Ectodermal cell (in vitro differentiated cells): ENCODE data around the gene MLLT10.
A peak's percentile ranks its signal among the peaks of the same experiment; 100 is the strongest.

ENCODE experiments used
- H3K27ac ChIP-seq: 2 replicates; pipeline ENCODE4 v1.7.0; 2013; ENCODE audit warnings: mild to moderate bottlenecking, low read depth, low read length; ENCODE audit not compliant: insufficient read depth, poor library complexity, severe bottlenecking
- H3K27me3 ChIP-seq: 2 replicates; pipeline ENCODE4 v1.7.0; 2013; ENCODE audit warnings: mild to moderate bottlenecking, low read length; ENCODE audit not compliant: insufficient read depth, control insufficient read depth, poor library complexity, severe bottlenecking
- H3K36me3 ChIP-seq: one replicate; pipeline ENCODE4 v1.7.0; 2013; ENCODE audit warnings: low read length; ENCODE audit not compliant: control insufficient read depth, insufficient read depth
- H3K4me1 ChIP-seq: one replicate; pipeline ENCODE4 v1.7.0; 2013; ENCODE audit warnings: low read length; ENCODE audit not compliant: control insufficient read depth, insufficient read depth
- H3K4me3 ChIP-seq: 2 replicates; pipeline ENCODE4 v1.7.0; 2013; ENCODE audit warnings: low read depth, low read length, control low read depth; ENCODE audit not compliant: insufficient read depth
- H3K9me3 ChIP-seq: 2 replicates; pipeline ENCODE4 v1.7.0; 2013; ENCODE audit warnings: mild to moderate bottlenecking, low read length, moderate library complexity; ENCODE audit not compliant: control insufficient read depth
- WGBS, 2 experiments: methylation state at CpG; one replicate each; pipeline ENCODE4 v1.1.7; 2013; ENCODE audit warnings: missing lambda C conversion rate in 2 of 2; 5-methylcytosine and 5-hydroxymethylcytosine counted together

Gene MLLT10

GRCh38 chr10:21523557-21524008 is 10.4 kb upstream of the MLLT10 start:
- Histone ChIP-seq H3K27ac (peak overlapping the region; percentile 99), H3K36me3 (no peaks in the 10 kb centered on the region), H3K27me3 (no peaks in the 10 kb centered on the region), H3K4me3 (peak overlapping the region; percentile 87), H3K4me1 (peaks cover 32% of the 10 kb centered on the region), H3K9me3 (no peaks in the 10 kb centered on the region)
- 25 to 29% methylated on average over 3 of the region's 3 CpGs for WGBS, 2 experiments

- Histone ChIP-seq H3K9me3 (no peaks in the 10 kb centered on the region), H3K27ac (peak overlapping the region; percentile 99), H3K27me3 (no peaks in the 10 kb centered on the region), H3K36me3 (no peaks in the 10 kb centered on the region), H3K4me1 (peaks cover 30% of the 10 kb centered on the region), H3K4me3 (peak overlapping the region; percentile 87)
- 7 to 12% methylated on average over 3 to 7 of the region's 7 CpGs for WGBS, 2 experiments
Observed at GRCh38 chr10:21524131-21524525, 9.9 kb upstream of the MLLT10 start.

- 0 to 1% methylated on average over 21 to 22 of the region's 23 CpGs for WGBS, 2 experiments
- Histone ChIP-seq H3K4me3 (peak overlapping the region; percentile 87), H3K9me3 (no peaks in the 10 kb centered on the region), H3K4me1 (peaks cover 29% of the 10 kb centered on the region), H3K27ac (peak overlapping the region; percentile 99), H3K36me3 (no peaks in the 10 kb centered on the region), H3K27me3 (no peaks in the 10 kb centered on the region)
Observed at GRCh38 chr10:21524526-21525366, 9.3 kb upstream of the MLLT10 start.

GRCh38 chr10:21525367-21526187 is 8.5 kb upstream of the MLLT10 start, which contains the start of gene SKIDA1:
Gene SKIDA1, minus strand, starts transcription at chr10:21525682. Its CDS starts 7,860 bp downstream, at chr10:21517822.
- H3K9me3 ChIP-seq, result no peaks in the 10 kb centered on the region
- H3K4me3 ChIP-seq, result peak within 1 kb of the TSS; percentile 87
- H3K27me3 ChIP-seq, result no peaks in the 10 kb centered on the region
- no peaks in the 10 kb centered on the region for H3K36me3 ChIP-seq
- H3K27ac ChIP-seq, result peak within 1 kb of the TSS; percentile 99
- H3K4me1 ChIP-seq, result peaks cover 29% of the 10 kb centered on the region
- WGBS, 2 experiments, result 0% methylated on average over 60 to 64 of the region's 64 CpGs

GRCh38 chr10:21526188-21526859 is 7.7 kb upstream of the MLLT10 start:
- Histone ChIP-seq H3K36me3 (no peaks in the 10 kb centered on the region), H3K27me3 (no peaks in the 10 kb centered on the region), H3K9me3 (no peaks in the 10 kb centered on the region), H3K27ac (peak overlapping the region; percentile 99), H3K4me3 (peak overlapping the region; percentile 87), H3K4me1 (peaks cover 23% of the 10 kb centered on the region)
- WGBS, 2 experiments, result 0% methylated on average over 56 of the region's 56 CpGs

GRCh38 chr10:21526860-21527597 is 7.0 kb upstream of the MLLT10 start:
- H3K4me3 ChIP-seq, result peak overlapping the region; percentile 87
- H3K9me3 ChIP-seq, result no peaks in the 10 kb centered on the region
- peak overlapping the region; percentile 99 for H3K27ac ChIP-seq
- no peaks in the 10 kb centered on the region for H3K27me3 ChIP-seq
- H3K36me3 ChIP-seq, result no peaks in the 10 kb centered on the region
- peaks cover 16% of the 10 kb centered on the region for H3K4me1 ChIP-seq
- 0 to 1% methylated on average over 67 to 68 of the region's 68 CpGs for WGBS, 2 experiments

- H3K27ac ChIP-seq, result peak overlapping the region; percentile 99
- no peaks in the 10 kb centered on the region for H3K9me3 ChIP-seq
- no peaks in the 10 kb centered on the region for H3K36me3 ChIP-seq
- 2 to 4% methylated on average over 16 to 18 of the region's 18 CpGs for WGBS, 2 experiments
- no peaks in the 10 kb centered on the region for H3K27me3 ChIP-seq
- peaks cover 14% of the 10 kb centered on the region for H3K4me1 ChIP-seq
- peak overlapping the region; percentile 87 for H3K4me3 ChIP-seq
Observed at GRCh38 chr10:21527598-21528235, 6.3 kb upstream of the MLLT10 start.

- no peaks in the 10 kb centered on the region for H3K27me3 ChIP-seq
- H3K27ac ChIP-seq, result peak overlapping the region; percentile 99
- no peaks in the 10 kb centered on the region for H3K36me3 ChIP-seq
- peaks cover 11% of the 10 kb centered on the region for H3K4me1 ChIP-seq
- H3K4me3 ChIP-seq, result peak overlapping the region; percentile 87
- H3K9me3 ChIP-seq, result no peaks in the 10 kb centered on the region
- WGBS, 2 experiments, result 0% methylated on average over 4 of the region's 8 CpGs
Observed at GRCh38 chr10:21528236-21529031, 5.6 kb upstream of the MLLT10 start.
